Measurements from ENCODE around the gene RNF169. TPM values are rescaled to one million over a fixed set of nuclear protein-coding genes. Genes with fewer than 3 reads are reported as not detected.

RNF169 gene
- total and polyA plus RNA-seq, 2 of the 4 experiments (the other 2 are of a cell fraction): 3.6 to 23.3 TPM

- no peak overlapping the region for H3K23ac ChIP-seq (ENCODE audit: low read depth, low read length)
- WGBS, 2 experiments (ENCODE audit: extremely low coverage in 2 of 2, insufficient read length in 1 of 2): no CpG with 5 or more reads among the region's 1 CpG
- H2AK9ac ChIP-seq (replicated peaks; ENCODE audit: low read depth, low read length, poor library complexity): no peak overlapping the region
- DNase-seq (no peak), ATAC-seq (ENCODE audit: low read depth) (no peak)
- no peak overlapping the region for H4K5ac ChIP-seq (ENCODE audit: low read depth, low read length)
- no peak overlapping the region for H2AFZ ChIP-seq (replicated peaks; ENCODE audit: low read length, poor library complexity)
- H3K4ac ChIP-seq (ENCODE audit: low read depth, low read length): no peak overlapping the region
- no peak overlapping the region for H3K14ac ChIP-seq (replicated peaks; ENCODE audit: low read depth, low read length)
- H3K4me3 ChIP-seq (ENCODE audit: insufficient read depth, low read depth, low read length): no peak overlapping the region
- H3K9me1 ChIP-seq (ENCODE audit: insufficient read depth, low read length): no peaks in the 10 kb centered on the region; the same call in 1 of the 2 replicates
- no TSS peak for BruUV-seq (replicated peaks)
- no peaks in the 10 kb centered on the region; the same call in 1 of the 2 replicates for H3K4me1 ChIP-seq (ENCODE audit: control insufficient read depth, insufficient read depth, low read length)
- no peak overlapping the region for H3K4me2 ChIP-seq (ENCODE audit: low read depth, low read length)
- no peak overlapping the region for H2BK15ac ChIP-seq (ENCODE audit: low read depth, low read length)
- CTCF ChIA-PET: no interaction called here
- H2BK5ac ChIP-seq (ENCODE audit: low read depth, low read length, poor library complexity, severe bottlenecking): no peak overlapping the region
- H4K91ac ChIP-seq (ENCODE audit: insufficient read depth, low read depth, low read length): no peak overlapping the region
- TF ChIP-seq USF2 (IDR thresholded peaks at IDR 0.05; ENCODE audit: low read depth, low read length) (no peak), CHD1 (IDR thresholded peaks at IDR 0.05; ENCODE audit: low read depth, low read length) (no peak), FOS (IDR thresholded peaks at IDR 0.05; ENCODE audit: low read depth, low read length) (no peak), RAD21 (IDR thresholded peaks at IDR 0.05; ENCODE audit: low read length) (no peak), NFE2L2 (IDR thresholded peaks at IDR 0.05; ENCODE audit: low read depth, low read length) (no peak), MAFK (IDR thresholded peaks at IDR 0.05; ENCODE audit: low read depth, low read length) (no peak), POLR2A (IDR thresholded peaks at IDR 0.05; ENCODE audit: low read depth, low read length) (no peak)
- no peaks in the 10 kb centered on the region for H3K27me3 ChIP-seq (ENCODE audit: control insufficient read depth, insufficient read depth, low read length)
- H3K9ac ChIP-seq (ENCODE audit: low read depth, low read length): no peak overlapping the region
- intact Hi-C loops (cut with micrococcal nuclease) (no loop called here), dilution Hi-C loops (cut with HindIII; ENCODE audit: low sequenced_read_pairs, unreplicated experiment) (no loop called here), in situ Hi-C loops (cut with MboI; ENCODE audit: low sequenced_read_pairs) (no loop called here)
- peaks cover 38% of the 10 kb centered on the region for H3K36me3 ChIP-seq (ENCODE audit: control insufficient read depth, insufficient read depth, low read length)
- no peak overlapping the region for H2AK5ac ChIP-seq (ENCODE audit: low read depth, low read length)
- peaks cover 12 to 40% of the 10 kb centered on the region in 2 experiments for H3K79me1 ChIP-seq (ENCODE audit: low read depth in 1 of 2, low read length in 2 of 2)
- no peak overlapping the region for H3K56ac ChIP-seq (ENCODE audit: extremely low read depth, insufficient read depth, low read length)
- no peaks in the 10 kb centered on the region for H3K9me3 ChIP-seq (ENCODE audit: control insufficient read depth, insufficient read depth, low read length)
- no peak overlapping the region for H2BK20ac ChIP-seq (ENCODE audit: low read depth, low read length)
- no peak overlapping the region for H4K8ac ChIP-seq (ENCODE audit: low read depth in 2 of 2, low read length in 2 of 2)
- H3K27ac ChIP-seq (ENCODE audit: insufficient read depth, low read length): no peak overlapping the region
- no peak overlapping the region for H2BK120ac ChIP-seq (ENCODE audit: low read depth, low read length)
- POLR2A ChIA-PET (ENCODE audit: unreplicated experiment): no interaction called here
- no peaks in the 10 kb centered on the region; the same call in 1 of the 2 replicates for H4K20me1 ChIP-seq (ENCODE audit: insufficient read depth, low read length)
- H3K18ac ChIP-seq (ENCODE audit: low read depth, low read length): no peak overlapping the region
These were observed 88.5 kb downstream of the RNF169 start for GRCh38 chr11:74837191-74837590.
